ENCODE data around the gene OXCT2. TPM values are rescaled to one million over a fixed set of nuclear protein-coding genes. Genes with fewer than 3 reads are reported as not detected.
"Not testable (repeated sequence)": the region's sequence is repeated elsewhere in the genome, so short reads cannot be mapped to it uniquely, and the experiment has no call there.

The OXCT2 gene
- total RNA-seq, 1 donor from 2014 or later: not detected

DNA sequence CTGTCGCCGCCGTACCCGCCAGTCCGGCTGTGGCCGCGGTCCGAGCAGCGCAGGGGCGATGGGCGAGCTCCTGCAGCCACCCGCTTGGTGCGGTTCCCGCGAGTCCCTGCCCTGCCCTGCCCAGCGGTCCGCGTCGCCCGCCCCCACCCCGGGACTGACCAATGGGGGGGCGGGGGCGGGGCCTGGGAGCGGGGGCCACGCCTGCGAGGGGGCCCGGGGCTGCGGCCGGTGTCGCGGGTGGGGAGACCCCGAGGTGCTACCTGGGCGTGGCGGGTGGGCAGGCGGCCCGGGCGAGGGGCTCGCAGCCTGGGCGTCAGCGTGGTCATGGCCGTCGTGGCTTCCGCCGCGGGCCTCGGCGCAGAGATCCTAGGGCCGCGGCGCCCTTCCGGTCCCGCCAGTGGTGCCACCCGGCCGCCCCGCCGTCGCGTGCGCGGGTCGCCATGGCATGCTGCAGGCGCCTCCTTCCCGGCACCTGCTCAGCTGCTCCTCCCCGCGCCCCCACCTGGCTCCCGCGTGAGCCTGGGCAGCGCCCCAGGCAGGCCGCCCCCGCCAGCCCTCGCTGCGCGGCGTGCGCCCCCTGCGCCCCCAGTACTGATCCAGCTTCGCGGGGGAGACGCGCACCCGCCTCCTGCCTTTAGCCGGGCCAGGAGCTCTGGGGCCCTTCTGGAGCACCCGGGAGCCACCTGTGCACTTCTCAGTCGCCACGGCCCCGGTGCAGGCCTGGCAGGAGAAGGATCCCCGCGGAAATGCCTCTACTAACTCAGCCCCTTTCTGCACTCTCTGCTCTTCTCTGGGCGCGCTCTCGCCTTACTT lies 17.8 kb upstream of the OXCT2 start, which contains the start of gene BMP8B:
BMP8B (minus strand) TSS at position 108 of the 813 bp plus-strand sequence. CDS start 380 bp downstream, outside the sequence.
- no peak within 1 kb of the TSS for H3K27ac Mint-ChIP-seq (ENCODE audit: unreplicated experiment)
- TF ChIP-seq, protein P1, sequence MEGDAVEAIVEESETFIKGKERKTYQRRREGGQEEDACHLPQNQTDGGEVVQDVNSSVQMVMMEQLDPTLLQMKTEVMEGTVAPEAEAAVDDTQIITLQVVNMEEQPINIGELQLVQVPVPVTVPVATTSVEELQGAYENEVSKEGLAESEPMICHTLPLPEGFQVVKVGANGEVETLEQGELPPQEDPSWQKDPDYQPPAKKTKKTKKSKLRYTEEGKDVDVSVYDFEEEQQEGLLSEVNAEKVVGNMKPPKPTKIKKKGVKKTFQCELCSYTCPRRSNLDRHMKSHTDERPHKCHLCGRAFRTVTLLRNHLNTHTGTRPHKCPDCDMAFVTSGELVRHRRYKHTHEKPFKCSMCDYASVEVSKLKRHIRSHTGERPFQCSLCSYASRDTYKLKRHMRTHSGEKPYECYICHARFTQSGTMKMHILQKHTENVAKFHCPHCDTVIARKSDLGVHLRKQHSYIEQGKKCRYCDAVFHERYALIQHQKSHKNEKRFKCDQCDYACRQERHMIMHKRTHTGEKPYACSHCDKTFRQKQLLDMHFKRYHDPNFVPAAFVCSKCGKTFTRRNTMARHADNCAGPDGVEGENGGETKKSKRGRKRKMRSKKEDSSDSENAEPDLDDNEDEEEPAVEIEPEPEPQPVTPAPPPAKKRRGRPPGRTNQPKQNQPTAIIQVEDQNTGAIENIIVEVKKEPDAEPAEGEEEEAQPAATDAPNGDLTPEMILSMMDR (IDR thresholded peaks at IDR 0.05): no peak
- H3K4me3 Mint-ChIP-seq (ENCODE audit: unreplicated experiment): peak within 1 kb of the TSS; percentile 54
- H3K9me3 Mint-ChIP-seq (ENCODE audit: low read depth): no peaks in the 10 kb centered on the region
- H3K4me1 Mint-ChIP-seq (ENCODE audit: low read depth): peaks cover 3% of the 10 kb centered on the region
- DNase-seq (ENCODE audit: low spot score): no peak
- peaks cover 48% of the 10 kb centered on the region for H3K27me3 Mint-ChIP-seq (ENCODE audit: low read depth)
- H3K36me3 Mint-ChIP-seq (ENCODE audit: low read depth): no peaks in the 10 kb centered on the region

DNA sequence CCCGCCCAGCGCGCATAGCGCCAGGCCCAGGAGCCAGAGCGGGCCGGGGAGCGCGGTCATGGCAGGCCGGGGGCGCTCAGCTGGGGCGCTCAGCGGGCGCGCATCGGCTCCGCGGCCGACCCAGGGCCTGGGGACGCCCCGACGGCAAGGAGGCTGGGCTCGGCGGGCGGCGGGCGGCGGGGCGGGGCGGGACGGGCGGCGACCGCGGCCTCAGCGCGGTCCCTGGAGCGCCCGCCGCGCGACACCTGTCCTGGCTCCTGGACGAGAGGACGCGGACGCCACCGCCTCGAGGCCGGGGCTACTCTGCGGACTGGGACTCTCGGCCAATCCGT lies 17.2 kb upstream of the OXCT2 start:
- Mint-ChIP-seq H3K4me1 (ENCODE audit: low read depth) (peaks cover 3% of the 10 kb centered on the region), H3K27ac (ENCODE audit: unreplicated experiment) (no peak overlapping the region), H3K9me3 (ENCODE audit: low read depth) (no peaks in the 10 kb centered on the region), H3K4me3 (ENCODE audit: unreplicated experiment) (peak overlapping the region; percentile 9), H3K36me3 (ENCODE audit: low read depth) (no peaks in the 10 kb centered on the region), H3K27me3 (ENCODE audit: low read depth) (peaks cover 51% of the 10 kb centered on the region)
- no peak for DNase-seq (ENCODE audit: low spot score)
- TF ChIP-seq, protein P1 (IDR thresholded peaks at IDR 0.05): no peak

DNA sequence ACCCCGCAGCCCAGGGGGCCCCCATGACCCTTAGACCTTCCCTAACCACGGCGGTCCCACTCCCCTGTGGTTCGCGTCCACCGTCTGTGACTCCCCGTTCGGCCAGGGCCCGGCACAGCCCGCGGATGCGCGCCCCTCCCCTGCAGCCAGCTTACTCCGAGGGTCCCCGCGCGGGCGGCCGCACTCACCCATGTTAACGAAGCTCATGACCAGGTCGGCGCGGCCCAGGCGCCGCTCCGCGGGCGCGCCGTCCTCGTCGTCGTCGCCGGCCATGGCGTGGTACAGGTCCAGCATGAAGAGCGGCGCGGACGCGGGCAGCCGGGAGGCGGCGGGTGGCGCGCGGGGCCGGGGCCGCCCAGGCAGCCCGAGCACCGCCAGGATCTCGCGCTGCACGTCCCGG lies 16.8 kb upstream of the OXCT2 start:
- H3K27me3 Mint-ChIP-seq (ENCODE audit: low read depth): peaks cover 50% of the 10 kb centered on the region

DNA sequence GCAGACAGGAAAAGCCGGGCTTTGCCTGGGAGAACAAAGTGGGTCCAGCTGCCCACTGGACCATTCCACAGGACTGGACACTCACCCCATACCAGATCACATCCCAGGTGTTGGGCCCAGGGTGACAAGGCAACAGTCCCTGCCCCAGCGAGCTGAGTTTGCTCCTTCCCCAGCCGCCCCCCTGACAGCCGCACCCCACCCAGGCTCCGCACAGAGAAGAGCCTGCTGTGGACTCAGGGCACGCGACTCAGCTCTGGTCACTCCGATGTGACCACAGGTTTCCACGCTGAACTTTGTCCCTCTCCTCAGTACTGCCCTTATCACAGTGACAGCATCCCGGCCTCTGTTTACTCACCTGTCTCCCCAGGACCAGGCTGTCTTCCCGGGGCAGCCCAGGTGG lies 16.3 kb upstream of the OXCT2 start:
- H3K4me1 Mint-ChIP-seq (ENCODE audit: low read depth): peaks cover 3% of the 10 kb centered on the region
- no peak for DNase-seq (ENCODE audit: low spot score)
- H3K36me3 Mint-ChIP-seq (ENCODE audit: low read depth): no peaks in the 10 kb centered on the region
- H3K9me3 Mint-ChIP-seq (ENCODE audit: low read depth): no peaks in the 10 kb centered on the region
- peaks cover 45% of the 10 kb centered on the region for H3K27me3 Mint-ChIP-seq (ENCODE audit: low read depth)
- H3K4me3 Mint-ChIP-seq (ENCODE audit: unreplicated experiment): no peak overlapping the region
- TF ChIP-seq, protein P1 (IDR thresholded peaks at IDR 0.05): no peak
- H3K27ac Mint-ChIP-seq (ENCODE audit: unreplicated experiment): no peak overlapping the region

More for the DNA sequence above, 16.8 kb upstream of the OXCT2 start:
- H3K4me3 Mint-ChIP-seq (ENCODE audit: unreplicated experiment): peak overlapping the region; percentile 12
- H3K36me3 Mint-ChIP-seq (ENCODE audit: low read depth); H3K4me1 Mint-ChIP-seq (ENCODE audit: low read depth); H3K27ac Mint-ChIP-seq (ENCODE audit: unreplicated experiment); DNase-seq (ENCODE audit: low spot score); H3K9me3 Mint-ChIP-seq (ENCODE audit: low read depth): not testable (repeated sequence)

DNA sequence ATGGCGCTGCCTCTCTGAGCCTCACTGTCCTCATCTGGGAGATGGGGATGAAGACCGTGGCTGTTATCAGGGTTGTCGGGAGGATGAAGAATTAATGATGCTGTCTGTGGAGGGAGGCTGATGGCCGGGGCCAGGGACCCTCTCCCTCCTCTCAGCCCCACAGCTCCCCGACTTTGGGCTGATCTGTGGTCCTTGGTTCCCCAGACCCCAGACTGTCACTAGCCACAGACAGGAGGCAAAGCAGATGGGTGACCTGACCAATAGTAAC lies 15.9 kb upstream of the OXCT2 start:
- H3K27me3 Mint-ChIP-seq (ENCODE audit: low read depth): peaks cover 42% of the 10 kb centered on the region
- not testable (repeated sequence) for DNase-seq (ENCODE audit: low spot score); H3K36me3 Mint-ChIP-seq (ENCODE audit: low read depth); H3K4me3 Mint-ChIP-seq (ENCODE audit: unreplicated experiment); H3K9me3 Mint-ChIP-seq (ENCODE audit: low read depth); H3K4me1 Mint-ChIP-seq (ENCODE audit: low read depth); H3K27ac Mint-ChIP-seq (ENCODE audit: unreplicated experiment)

DNA sequence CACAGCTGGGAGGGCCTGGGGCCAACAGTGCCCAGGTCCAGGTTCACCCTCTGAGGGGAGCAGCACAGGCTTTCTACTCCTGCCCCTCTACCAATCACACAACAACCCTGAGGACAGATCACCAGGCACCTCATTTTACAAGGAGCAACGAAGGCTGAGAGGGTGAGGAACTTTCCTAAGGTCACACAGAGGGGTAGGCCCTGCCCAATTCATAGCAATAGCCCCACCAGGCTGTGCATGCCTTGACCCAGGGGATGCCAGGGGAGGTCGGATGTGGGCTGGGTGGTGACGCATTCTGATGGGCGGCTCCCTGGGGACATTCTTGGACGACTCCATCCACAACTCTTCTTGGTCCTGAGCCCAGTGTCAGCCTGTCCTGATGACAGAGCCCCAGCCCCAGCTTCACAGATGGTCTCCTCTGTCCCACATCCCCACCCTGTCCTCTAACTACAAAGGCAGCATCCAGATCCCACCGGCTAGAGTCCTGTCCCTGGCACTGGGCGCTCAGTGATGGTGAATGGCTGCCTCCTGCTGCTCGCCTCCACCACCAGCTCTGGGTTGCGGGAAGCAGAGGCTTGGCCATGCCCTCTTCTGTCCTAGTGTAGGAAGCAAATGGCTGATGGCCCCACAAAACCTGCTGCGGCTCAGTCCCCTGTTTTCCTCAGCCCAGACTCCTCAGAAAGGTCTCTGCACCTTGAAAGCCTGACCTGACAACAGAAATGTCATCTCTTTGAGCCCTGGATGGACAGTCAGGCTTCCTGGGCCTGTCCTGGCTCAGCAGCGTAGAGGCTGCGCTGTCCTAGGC lies 15.4 kb upstream of the OXCT2 start:
- H3K4me3 Mint-ChIP-seq (ENCODE audit: unreplicated experiment); H3K27ac Mint-ChIP-seq (ENCODE audit: unreplicated experiment); H3K9me3 Mint-ChIP-seq (ENCODE audit: low read depth); H3K4me1 Mint-ChIP-seq (ENCODE audit: low read depth); H3K36me3 Mint-ChIP-seq (ENCODE audit: low read depth); DNase-seq (ENCODE audit: low spot score): not testable (repeated sequence)
- H3K27me3 Mint-ChIP-seq (ENCODE audit: low read depth): peaks cover 40% of the 10 kb centered on the region

DNA sequence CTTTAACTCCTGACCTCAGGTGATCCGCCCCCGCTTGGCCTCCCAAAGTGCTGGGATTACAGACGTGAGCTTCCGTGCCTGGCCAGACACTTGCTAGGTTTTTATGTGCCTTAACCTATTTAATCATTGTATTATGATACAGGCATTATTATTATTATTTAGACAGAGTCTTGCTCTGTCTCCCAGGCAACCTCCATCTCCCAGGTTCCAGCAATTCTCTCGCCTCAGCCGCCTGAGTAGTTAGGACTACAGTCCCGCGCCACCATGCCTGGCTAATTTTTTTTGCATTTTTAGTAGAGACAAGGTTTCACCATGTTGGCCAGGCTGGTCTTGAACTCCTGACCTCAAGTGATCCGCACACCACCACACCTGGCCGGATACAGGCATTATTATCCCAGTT lies 11.5 kb upstream of the OXCT2 start:
- not testable (repeated sequence) for DNase-seq (ENCODE audit: low spot score); H3K4me3 Mint-ChIP-seq (ENCODE audit: unreplicated experiment); H3K27ac Mint-ChIP-seq (ENCODE audit: unreplicated experiment); H3K36me3 Mint-ChIP-seq (ENCODE audit: low read depth); H3K4me1 Mint-ChIP-seq (ENCODE audit: low read depth); H3K9me3 Mint-ChIP-seq (ENCODE audit: low read depth)
- H3K27me3 Mint-ChIP-seq (ENCODE audit: low read depth): peaks cover 32% of the 10 kb centered on the region

Data from chondrocyte (in vitro differentiated cells).